Activated CD4-positive, CD25-positive, alpha-beta regulatory T cell (primary cell): ENCODE data around the gene GFY.
A peak's percentile ranks its signal among the peaks of the same experiment; 100 is the strongest.

Source experiments
- DNase-seq, 4 experiments: peaks; one replicate each; lab custom pipeline; 2025; lab: John Stamatoyannopoulos, UW

The GFY gene

GRCh38 chr19:49428547-49429451, 3.6 kb downstream of the GFY start:
- DNase-seq, result no peak

GRCh38 chr19:49430172-49430677, 5.0 kb downstream of the GFY start:
- DNase-seq, result no peak

GRCh38 chr19:49430678-49431329, 5.6 kb downstream of the GFY start:
- no peak for DNase-seq

GRCh38 chr19:49431330-49431749, 6.2 kb downstream of the GFY start:
- no peak for DNase-seq

- DNase-seq, result no peak
These were observed 7.2 kb downstream of the GFY start for GRCh38 chr19:49432141-49433073.

GRCh38 chr19:49433240-49433901, 8.2 kb downstream of the GFY start:
- DNase-seq, result no peak

- DNase-seq, result no peak
These were observed 9.9 kb downstream of the GFY start for GRCh38 chr19:49434907-49435583.

GRCh38 chr19:49435670-49436069, 10.5 kb downstream of the GFY start:
- no peak for DNase-seq

- peak in 1 of 4 experiments; percentile 27 for DNase-seq
These were observed 11.3 kb downstream of the GFY start for GRCh38 chr19:49436381-49437017.

- DNase-seq, result no peak
These were observed 12.0 kb downstream of the GFY start for GRCh38 chr19:49437231-49437630.

GRCh38 chr19:49438261-49438660, 13.1 kb downstream of the GFY start:
- DNase-seq, result no peak

- no peak for DNase-seq
These were observed 14.6 kb downstream of the GFY start for GRCh38 chr19:49439836-49440235.

- no peak for DNase-seq
These were observed 15.4 kb downstream of the GFY start for GRCh38 chr19:49440439-49441209.

GRCh38 chr19:49441210-49441959, 16.2 kb downstream of the GFY start, which contains the start of gene SLC17A7:
Gene SLC17A7 (minus strand): TSS chr19:49441527. CDS start chr19:49441379, 148 bp downstream.
- DNase-seq, result no peak

GRCh38 chr19:49441960-49442350, 16.8 kb downstream of the GFY start:
- DNase-seq, result no peak

GRCh38 chr19:49442354-49442753, 17.2 kb downstream of the GFY start:
- no peak for DNase-seq

GRCh38 chr19:49442771-49443365, 17.7 kb downstream of the GFY start:
- DNase-seq, result peak; percentile 28 to 41 (median 30)
